ENCODE data around the gene LFNG. TPM values are rescaled to one million over a fixed set of nuclear protein-coding genes. Genes with fewer than 3 reads are reported as not detected.

Gene LFNG
- total RNA-seq, 1 donor from 2014 or later = 8.7 TPM

DNA sequence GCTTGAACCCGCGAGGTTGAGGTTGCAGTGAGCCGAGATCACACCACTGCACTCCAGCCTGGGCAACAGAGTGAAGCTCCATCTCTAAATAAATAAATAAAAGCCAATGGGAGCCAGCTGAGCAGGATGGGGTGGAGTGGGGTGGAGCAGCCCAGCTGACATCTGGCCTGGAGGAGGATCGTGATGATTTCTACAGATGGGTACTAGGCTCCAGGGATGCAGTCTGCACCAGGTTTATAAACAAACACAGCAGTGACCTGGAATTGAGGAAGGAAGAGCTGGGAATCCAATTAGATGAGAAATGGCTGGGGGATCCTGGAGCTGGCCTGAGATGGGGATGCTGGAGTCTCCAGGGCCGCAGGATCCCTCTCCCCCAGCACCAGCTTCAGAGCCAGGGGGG lies 36.1 kb upstream of the LFNG start:
- DNase-seq = no peak

DNA sequence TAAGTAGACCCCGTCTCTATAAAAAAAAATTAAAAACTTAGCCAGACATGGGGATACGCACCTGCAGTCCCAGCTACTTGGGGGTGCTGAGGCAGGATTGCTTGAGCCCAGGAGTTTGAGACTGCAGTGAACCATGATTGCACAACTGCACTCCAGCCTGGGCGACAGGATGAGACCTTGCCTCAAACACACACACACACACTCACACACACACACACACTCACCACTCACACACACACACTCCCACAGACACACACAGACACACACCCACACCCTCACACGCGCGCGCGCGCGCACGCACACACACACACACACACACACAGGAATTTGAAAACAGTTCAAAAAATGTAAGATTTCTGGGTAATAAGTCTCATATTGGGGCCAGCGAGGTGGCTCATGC lies 34.7 kb upstream of the LFNG start:
- DNase-seq = no peak

DNA sequence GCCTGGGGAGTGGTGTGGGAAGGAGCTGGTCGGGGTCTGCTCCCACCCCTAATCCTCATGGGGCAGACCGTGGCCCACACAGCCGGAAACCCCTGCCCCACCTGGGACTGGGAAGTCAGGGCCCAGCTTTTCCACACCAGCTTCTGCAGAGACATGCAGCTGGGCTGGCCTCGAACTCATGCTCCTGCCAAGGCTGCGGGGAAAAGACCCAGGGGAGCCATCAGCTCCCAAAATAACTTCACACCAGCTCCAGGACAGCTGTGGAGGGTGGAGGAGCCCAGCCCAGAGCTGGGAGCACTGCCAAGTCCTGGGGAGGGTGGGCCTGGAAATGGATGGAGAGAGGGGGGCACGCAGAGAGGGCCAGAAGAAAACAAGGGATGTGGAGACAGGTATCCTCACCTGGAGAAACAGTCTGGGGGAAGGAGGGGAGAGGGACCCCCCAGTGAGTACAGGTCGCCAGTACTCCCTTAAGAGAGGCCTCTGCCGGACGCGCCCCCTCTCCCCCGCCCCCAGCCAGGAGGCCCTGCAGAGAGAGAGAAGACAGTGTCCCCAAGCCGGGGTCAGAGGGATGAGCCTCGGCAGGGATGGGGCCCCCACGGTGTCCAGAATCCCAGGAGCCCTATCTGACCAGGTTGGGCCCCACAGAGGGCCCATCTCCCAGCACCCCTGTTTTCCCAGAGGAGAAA lies 31.8 kb upstream of the LFNG start:
- DNase-seq = no peak

GRCh38 chr7:2488272-2488645 lies 31.3 kb upstream of the LFNG start:
- DNase-seq = no peak

DNA sequence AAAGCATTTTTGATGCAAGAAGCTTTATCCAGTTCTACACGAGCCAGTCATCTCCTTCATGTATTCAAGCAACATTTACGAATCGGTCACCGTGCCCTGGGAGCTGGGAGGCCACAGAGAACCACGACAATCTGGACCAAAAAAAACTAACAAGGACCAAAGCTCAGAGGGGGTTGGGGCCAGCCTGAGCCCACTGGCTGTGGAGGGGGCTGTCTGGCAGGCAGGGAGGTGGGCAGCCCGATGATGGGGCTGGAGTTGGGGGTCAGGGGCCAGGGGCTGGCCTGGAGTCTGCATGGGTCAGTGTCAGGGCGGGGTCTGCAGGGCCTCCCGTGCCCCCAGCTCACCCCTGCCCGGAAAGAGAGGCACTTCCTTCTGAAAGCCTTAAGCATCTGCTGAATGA lies 30.9 kb upstream of the LFNG start:
- DNase-seq = no peak

DNA sequence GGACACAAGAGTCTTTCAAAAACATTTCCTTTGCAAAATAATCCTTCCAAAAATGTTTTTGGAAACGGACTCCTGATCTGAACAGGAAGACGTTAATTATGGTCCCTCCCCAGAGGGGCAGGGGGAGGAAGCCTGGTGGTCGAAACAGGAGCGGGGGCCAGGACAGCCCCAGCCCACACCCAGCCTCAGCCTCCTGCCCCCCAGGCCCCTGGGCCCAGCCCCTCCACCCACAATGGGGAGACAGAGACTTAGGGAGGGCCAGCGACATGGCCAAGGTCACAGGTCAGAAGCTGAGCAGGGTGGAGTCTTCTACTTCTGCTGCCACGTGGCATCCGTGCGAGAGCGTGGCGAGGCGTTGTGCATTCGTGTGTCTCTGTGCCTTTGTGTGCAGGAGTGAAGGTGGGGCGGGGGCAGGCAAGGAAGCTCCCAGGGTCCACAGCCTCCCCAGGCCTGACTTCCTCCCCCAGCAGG lies 29.4 kb upstream of the LFNG start:
- no peak for DNase-seq

DNA sequence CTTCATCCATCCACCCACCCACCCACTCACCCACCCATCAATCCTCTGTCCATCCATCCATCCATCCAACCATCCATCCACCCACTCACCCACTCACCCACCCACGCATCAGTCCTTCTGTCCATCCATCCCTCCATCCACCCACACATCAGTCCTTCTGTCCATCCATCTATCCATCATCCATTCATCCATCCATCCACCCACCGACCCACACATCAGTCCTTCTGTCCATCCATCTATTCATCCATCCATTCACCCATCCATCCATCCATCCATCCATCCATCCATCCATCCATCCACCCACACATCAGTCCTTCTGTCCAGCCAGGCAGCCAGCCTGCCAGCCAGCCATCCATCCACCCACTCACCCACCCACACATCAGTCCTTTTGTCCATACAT lies 27.5 kb upstream of the LFNG start:
- DNase-seq = no peak

GRCh38 chr7:2493205-2494164 lies 26.1 kb upstream of the LFNG start:
- no peak for DNase-seq

DNA sequence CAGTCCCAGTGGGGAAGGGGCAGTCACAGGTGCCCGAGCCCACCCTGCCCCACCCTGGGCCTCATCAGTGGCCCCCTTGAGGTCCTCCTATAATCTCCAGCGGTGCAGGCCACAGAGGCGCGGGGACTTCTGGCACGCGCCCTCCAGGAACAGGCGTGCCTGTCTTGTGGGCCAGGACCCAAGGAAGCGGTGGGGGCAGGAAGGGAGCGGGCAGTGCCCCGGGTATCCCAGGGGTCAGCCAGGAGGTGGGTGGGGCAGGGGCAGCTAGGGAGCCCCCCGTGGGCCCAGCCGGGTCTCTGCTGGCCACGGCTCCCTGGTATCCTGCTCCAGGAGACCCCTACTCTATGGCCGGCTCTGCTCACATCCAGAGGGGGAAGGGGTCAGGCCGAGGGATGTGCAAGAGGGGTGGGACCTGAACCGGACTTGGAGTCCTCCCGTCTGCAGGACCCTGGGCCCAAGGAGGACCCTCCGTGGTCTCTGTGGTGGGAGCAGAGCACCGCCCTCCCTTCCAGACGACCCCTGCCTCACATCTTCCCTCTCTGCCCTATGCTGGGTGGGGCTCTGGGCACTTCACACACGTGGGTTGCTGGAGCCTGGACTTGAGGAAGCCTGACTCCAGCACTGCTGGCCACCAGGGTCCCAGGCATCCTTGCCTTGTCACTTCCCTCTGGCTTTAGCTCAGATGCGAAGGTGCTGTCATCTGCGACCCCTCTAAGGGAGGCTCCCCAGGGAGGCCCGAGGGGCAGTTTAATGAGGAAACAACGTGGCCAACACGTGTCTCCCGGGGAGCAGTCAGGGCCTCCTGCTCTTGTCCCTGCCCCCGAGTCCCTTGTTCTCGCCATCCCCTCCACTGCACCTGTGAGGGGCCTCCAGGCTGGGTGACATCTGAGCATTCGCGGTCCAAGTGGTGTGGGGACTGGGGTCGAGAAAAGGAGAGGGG lies 25.1 kb upstream of the LFNG start:
- no peak for DNase-seq

DNA sequence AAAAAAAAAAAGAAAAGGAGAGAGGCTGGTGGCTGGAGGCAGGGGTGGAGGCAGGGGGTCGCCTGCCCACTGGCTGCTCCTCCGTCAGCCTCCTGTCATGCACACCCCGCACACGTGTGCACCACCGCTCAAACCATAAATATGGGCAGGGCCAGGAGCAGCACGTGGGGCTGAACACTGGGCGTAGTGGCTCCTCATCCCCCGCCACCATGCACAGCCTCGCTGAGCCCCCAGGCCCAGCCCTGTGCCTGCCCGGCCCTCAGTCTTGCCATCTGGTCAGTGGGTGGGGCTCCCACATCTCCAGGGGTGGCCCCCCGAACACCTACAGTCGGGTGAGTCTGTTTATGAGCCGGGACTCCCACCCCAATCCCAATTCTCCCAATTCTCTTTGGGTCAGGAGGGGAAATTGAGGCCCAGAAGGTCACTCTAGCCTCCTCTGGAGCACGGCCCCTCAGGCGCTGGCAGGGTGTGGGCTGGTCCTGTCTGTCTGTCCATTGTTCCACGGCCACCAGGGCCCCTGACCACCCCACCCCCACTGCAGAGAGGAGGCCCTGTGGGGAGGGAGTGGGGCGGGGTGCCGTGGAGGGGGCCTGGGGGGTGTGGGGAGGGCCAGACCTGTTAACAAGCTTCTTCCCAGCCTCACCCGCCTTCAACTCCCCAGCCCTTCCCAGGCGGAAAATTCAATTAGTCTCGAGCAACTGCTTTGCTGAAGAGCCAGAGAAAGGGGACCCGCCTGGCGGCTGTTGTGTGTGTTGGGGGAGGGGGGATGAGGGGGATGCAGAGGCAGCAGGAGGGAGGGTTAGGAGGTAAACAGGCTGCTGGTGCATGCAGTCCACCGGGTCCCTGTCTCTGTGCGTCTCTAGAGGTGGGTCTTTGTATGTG lies 23.9 kb upstream of the LFNG start:
- DNase-seq = no peak

DNA sequence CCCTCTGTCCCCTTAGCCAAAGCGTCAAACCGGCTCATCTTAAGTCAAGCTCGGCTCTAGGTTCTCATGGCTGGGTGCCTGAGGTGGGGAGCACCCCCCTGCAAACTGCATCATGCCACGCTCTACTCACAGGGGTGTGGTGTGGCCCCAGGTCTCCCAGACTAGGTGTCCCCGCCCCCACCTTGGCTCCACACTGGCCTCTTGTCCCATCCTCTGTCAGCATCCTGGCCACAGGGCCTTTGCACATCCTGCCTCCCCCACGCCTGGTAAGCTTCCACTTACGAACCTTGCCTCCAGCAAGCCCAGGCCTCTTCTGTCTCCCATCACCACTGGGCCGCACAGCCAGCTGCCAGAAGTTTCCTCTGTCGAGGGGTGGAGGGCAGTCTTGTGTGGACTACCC lies 23.2 kb upstream of the LFNG start:
- DNase-seq = no peak

DNA sequence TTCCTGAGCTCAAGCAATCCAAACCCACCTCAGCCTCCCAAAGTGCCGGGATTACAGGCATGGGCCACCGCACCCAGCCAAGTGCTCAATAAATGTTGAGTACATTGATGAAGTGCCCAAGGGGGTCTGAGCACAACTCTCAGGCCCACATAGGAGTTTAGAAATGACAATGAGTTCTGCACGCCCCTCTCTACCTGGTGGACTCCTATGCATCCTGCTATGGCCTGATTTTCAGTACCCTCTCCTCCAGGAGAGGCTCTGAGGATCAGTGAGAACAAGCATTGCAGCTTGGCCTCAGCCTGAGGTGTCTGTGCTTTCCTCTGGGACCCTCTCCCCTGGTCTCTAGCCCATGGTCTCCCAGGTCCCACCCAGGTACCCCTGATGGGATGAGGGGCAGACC lies 22.5 kb upstream of the LFNG start:
- no peak for DNase-seq

DNA sequence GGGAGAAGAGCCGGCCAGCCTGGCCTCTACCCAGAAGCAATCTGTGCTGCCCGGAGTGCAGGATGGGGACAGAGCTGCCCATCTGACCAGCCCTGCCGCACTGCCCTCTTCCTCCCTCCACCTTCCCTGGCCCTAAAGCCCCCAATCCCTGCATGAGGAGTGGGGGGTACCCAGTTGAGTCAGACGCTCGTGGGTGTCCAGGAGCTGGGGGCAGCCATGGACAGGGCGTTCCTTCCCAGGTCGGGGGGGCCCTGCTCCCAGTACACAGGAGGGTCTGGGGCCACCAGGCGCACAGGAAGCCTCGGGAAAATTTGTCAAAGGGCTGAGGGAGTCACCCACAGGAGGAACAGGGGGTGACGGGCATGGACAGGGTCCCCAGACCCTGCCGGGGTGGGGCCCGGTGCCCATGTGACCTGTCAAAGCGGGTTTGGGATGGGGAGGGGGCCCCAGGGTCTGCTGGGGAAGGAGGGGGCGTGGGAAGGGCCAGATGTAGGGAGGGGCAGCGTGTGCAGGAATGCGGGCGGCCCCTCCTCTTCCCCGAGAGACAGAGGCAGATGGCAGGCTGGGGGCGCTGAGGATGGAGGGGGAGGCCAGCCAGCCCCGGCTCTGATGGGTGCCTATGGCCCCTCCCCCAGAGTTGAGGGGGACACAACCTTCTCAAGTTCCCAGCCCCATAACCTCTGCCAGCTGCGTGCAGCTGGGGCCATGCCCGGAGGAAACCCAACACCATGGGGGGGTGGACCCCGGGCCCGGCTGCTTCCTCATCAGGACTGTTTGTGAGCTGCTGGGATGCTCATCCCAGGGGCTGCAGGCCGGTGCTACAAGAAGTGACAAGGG lies 21.9 kb upstream of the LFNG start:
- DNase-seq = no peak

DNA sequence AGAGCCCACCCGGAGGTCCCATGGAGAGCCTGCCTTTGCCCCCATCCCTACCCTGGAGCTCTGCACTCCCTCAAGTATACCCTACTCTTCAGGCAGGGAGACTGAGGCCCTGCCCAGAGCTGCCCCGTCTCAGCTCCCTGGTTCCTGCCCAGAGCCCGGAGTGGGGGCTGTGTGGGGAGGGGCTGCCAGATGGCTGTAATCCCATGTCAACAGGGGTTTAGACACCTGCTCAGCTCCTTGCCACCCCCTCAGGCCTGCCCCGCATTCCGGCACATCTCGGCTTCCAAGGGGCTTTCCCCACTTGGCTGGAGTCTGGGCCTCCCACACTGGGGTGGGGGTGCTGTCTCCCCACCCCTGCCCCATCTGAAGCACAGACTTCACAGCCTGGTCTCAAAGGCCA lies 20.9 kb upstream of the LFNG start:
- DNase-seq = no peak

DNA sequence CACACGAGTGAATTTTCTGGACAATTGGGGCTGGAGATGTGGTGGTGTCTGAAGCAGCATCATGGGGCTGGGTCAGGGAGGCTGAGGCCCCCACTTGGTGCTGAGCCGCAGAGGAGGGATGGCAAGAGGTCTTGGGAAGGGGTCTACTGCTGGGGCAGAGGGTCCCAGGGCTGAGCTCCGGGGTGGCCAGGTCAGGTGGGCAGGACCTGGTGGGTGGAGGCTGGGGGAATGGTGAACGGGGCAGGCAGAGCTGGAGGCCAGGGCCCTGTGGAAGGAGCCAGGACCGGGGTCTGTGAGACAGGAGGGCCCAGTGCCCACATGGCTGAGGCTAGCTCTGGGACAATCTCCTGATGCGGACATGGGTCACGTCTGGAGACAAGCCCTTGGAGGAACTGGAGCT lies 20.4 kb upstream of the LFNG start:
- DNase-seq = no peak

DNA sequence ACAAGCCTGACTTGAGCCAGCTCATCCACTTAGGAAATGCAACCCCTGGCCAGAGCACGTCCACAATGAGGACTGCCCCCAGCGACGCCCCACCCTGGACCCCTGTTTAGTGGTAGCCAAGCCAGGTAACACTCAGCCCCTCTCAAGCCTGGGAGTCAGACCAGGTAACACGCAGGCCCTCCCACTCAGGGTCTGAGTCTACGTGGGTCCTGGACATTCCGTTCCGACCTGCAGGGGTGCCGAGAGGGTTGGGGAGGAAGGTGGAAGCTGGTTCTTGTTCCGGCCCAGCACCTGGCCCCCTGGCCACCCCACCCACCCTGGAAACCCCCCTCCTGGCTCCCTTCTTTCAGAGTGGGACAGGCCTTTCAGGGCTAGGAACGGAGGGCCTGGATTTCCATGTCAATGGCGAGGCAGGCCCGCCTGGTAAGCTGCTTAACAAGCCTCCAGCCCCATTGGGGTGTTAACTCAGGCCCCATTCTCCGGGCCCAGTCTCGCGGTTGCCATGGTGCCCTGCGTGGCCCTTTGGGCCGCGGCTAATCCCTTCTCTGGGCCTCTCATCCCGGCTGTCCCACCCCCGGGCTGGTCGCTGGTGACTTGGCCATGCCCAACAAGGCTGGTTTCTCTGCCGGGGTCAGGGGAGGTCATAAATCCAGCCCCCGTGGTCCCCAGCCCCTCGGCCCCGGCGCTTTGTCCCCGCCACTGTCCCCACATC lies 19.7 kb upstream of the LFNG start:
- no peak for DNase-seq

DNA sequence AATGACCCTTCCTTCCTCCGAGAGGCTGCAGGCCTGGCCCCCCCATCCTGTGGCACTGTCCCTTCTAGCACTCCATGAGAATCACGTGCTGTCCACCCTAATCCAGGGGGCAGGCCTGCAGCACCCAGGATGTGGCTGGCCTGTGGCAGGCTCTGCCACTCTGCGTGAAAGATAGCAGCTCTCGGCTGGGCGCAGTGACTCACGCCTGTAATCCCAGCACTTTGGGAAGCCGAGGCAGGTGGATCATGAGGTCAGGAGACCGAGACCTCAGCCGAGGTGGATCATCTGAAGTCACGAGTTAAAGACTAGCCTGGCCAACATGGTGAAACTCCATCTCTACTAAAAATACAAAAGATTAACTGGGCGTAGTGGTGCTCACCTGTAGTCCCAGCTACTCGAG lies 18.9 kb upstream of the LFNG start:
- DNase-seq = no peak

GRCh38 chr7:2501947-2502646 lies 17.5 kb upstream of the LFNG start:
- no peak for DNase-seq

- DNase-seq = no peak
Measured at GRCh38 chr7:2502647-2502966, 17.0 kb upstream of the LFNG start.
